HG02571 (cell line): ENCODE results near the gene ASS1.

Experiments
- ATAC-seq: cut with Tn5 transposase; IDR thresholded peaks from one replicate; pipeline ENCODE4 v1.9.1; 2021; ENCODE audit warnings: mild to moderate bottlenecking, moderate library complexity; ENCODE audit not compliant: unreplicated experiment

ASS1 gene

DNA sequence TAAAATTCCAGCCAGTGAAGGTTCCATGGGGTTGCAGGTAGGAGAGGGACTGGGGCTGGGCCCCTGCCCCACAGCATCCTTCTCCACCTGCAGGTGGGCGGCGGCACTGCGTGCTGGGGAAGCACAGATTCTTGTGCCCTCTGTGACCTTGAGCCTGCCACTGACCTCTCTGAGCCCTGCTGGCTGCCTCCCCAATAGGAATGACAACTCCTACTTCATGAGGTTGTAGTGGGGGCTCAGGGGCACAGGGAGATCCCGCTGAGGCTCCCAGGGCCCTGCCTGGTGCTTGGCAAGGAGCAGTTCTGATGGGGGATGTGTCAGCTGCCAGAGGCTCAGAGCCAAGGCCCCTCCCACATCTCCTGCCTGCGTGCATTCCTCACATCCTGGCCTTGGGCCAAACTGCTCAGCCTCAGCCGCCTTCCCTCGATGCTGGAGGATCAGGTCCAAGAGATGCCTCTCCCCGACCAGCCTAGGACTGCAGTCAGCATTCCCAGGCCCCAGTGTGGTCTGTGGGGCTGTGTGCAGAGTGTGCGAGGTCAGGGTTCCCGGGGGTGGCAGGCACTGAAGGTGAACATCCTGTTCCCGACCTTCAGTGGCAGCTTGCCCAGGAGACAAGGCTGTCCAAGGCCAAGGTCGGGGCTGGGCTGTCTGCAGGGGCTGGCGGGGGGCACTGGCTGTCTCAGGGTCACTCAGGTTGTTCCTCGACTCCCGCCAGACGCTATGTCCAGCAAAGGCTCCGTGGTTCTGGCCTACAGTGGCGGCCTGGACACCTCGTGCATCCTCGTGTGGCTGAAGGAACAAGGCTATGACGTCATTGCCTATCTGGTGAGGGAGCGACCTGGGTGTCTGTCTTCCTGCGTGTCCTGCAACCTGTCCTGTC lies 7.0 kb downstream of the ASS1 start:
- ATAC-seq, result no peak

DNA sequence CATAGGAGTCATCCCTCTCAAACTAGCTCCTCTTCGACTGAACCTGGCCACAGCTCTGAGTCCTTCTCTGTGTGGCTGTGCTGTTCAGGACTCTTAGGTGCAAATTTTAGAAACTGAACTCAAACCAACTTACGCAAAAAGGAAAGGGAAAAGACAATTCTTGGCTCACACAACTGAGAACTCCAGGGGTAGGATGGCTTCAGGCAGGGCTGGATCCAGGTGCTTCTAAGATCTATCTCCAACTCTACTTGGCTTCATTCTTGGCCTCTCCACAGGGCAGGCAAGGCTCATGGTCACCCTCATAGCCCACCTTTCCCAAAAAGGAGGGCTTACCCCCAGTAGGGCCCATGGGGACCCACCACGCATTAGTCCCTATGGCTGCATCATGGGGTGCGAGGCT lies 8.1 kb downstream of the ASS1 start:
- ATAC-seq, result no peak

DNA sequence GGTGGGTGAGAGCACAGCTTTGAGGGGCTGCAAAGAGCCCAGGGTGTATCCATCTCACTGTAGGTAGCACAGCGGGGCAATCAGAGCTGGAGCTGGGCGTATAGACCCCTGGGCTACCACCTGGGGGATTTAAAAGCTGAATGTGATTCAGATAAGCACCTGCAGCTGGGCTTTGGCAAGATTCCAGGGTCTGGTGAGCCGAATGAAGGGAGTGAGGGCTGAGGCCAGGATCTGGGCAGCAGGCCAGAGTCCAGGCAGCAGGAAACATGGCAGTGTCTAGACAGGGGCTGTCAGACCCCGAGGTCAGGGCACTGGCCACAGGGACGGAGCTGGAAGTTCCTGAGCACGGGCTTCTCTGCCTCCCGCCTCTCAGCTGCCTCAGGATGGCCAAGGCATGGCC lies 8.7 kb downstream of the ASS1 start:
- no peak for ATAC-seq

DNA sequence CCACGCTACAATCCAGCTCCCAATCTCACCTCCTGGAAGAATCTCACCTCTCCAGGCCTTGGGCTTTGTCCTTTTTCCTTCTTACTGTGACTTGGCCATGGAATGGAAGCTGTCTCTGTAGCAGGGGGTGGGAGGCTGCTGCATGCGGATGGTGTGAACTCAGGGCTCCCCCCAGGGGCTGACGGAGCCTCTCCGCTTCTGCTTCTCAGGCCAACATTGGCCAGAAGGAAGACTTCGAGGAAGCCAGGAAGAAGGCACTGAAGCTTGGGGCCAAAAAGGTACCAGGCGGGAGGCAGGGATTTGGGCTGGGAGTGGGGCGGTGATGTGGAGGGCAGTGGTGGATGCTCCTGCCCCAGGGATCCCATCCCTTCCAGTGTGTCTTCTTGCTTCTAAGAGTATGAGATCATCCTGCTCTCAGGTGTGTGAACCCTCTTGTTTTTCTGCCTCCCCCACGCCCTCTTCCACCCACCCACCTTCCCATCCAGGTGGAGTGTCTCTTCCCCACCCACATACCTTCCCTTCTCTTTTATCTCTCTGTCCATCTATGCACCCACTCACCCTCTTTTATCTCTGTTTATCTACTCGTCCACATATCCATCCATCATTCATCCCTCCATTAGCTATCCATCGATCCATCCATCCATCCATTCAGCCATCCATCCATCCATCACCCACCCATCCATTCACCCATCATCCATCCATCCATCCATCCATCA lies 9.5 kb downstream of the ASS1 start:
- ATAC-seq, result no peak

DNA sequence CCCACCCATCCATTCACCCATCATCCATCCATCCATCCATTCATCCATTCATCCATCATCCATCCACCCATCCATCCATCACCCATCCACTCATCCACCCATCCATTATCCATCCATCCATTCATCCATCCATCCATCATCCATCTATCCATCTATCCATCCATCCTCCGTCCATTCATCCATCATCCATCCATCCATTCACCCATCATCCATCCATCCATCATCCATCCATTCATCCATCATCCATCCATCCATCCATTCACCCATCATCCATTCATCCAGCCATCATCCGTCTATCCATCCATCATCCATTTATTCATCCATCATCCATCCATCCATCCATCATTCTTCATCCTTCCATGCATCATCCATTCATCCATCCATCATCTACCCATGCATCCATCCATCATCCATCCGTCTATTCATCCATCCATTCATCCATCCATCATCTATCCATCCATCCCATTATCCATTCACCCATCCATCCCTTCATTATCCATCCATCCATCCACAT lies 10.1 kb downstream of the ASS1 start:
- no peak for ATAC-seq

DNA sequence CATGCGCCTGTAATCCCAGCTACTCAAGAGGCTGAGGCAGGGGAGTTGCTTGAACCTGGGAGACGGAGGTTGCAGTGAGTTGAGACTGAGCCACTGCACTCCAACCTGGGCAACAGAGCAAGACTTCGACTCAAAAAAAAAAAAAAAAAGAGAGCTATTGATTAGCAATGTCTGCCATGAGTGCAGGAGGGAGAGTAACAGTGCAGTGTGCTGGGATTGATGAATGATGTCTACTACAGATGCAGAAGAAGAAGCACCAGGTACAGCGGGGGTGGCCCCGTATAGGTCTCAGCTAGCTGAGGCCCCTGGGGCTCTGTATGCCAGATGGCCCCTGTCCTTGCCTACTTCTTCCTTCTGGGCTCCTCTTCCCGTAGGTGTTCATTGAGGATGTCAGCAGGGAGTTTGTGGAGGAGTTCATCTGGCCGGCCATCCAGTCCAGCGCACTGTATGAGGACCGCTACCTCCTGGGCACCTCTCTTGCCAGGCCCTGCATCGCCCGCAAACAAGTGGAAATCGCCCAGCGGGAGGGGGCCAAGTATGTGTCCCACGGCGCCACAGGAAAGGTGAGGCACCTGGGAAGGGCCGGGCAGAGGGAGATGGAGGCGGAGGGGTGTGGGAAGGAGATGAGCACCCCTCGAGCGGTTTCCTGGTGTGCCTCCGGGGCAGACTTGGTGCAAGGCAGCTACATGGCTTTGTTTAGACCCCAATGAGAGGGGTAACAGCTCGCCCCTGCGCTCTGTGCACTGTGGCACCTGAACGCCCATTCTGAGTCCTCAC lies 13.5 kb downstream of the ASS1 start:
- ATAC-seq, result no peak

DNA sequence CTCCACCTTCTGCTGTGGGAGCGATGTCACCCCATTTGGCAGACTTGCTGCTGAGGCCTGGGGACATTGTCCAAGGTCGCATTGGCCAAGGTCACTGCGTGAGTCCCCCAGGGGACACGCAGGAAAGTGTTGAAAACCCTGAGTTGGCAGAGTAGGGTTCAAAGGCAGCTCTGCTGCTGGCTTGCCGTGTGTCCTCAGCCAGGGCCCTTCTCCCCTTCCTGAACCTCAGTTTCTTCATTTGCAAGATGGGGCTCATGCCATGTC lies 14.0 kb downstream of the ASS1 start:
- no peak for ATAC-seq

DNA sequence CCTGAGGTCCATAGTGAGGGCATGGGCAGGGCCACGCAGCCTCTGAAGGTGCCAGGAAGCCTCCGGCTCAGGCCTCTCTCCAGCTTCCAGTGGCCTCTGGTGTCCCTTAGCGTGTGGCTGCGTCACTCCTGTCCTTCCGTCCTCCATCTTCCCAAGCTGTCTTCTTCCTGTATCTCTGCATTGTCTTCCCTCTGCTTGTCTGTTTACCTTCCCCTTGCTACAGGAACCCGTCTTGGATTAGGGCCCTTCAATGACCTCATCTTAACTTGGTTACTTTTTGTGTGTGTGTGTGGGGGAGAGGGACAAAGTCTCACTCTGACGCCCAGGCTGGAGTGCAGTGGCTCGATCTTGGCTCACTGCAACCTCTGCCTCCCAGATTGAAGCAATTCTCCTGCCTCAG lies 14.4 kb downstream of the ASS1 start:
- ATAC-seq, result no peak

DNA sequence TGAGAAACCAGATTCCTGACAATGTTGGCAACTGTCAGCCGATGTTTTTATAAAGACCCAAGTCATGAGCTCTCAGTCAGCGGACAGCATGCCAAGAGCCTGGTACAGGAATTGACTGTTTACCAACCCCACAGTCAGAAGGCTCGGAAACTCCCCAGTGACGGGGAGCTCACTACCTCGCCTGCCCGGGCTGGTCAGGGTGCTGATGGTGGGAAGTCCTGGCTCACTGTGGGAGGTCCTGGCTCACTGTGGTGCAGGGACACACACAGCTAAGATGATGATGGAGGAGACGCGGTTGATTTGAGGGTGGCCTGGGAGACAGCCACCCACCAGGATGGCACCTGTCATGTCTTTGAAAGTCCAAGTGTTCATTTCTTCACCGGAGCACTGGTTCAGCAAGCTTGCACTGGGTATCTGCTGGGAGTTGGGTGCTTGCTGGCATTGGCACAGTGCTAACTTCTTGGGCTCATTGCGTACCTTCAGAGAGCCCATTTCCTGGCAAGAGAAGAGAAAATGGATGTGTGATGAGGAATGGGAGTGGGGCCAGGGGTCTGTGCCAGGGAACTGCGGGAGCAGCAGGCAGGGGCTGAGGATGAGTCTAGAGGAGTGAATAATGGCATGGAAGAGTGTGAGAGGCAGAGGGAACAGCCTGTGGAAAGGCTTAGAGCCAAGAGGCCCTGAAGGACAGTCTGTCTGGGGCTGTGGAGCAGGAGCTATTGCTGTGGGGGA lies 15.3 kb downstream of the ASS1 start:
- ATAC-seq, result no peak

DNA sequence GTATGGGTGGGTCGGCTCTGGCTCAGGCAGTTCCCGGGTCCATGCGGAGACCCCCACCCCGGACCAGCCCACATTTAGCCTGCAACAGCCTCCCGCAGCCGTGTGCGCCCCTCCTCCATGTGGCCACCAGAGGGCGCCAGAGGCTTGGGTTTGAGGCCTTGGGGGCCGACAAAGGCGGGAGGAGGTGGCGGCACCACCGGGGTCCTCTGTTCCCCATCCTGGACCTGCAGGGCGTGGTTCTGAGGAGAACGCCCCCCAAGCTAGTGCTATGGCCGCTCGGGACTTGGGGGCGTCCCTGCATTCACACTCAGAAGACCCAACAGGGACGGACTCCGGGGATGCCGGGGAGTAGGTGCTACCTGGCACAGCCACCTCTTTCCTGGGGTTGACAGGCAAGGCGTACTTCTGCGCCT lies 16.5 kb downstream of the ASS1 start:
- no peak for ATAC-seq

DNA sequence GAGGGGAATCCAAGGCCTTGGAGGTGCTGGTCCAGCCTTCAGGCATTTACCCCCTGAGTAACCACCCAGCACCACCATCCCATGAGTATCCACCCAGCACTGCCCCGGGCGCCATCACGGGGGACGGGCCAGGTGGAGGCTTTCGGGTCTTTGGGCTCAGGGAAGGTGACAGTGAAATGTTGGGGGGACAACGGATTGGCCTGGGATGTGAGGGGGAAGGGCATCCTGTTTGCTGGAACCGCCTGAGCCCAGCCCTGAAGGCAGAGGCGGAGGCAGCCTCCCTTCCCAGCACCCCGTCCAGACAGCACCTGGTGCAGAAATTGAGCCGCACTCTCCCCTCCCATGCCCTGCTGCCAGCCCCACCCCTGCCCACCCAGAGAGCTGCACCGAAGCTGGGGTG lies 17.0 kb downstream of the ASS1 start:
- ATAC-seq, result no peak

DNA sequence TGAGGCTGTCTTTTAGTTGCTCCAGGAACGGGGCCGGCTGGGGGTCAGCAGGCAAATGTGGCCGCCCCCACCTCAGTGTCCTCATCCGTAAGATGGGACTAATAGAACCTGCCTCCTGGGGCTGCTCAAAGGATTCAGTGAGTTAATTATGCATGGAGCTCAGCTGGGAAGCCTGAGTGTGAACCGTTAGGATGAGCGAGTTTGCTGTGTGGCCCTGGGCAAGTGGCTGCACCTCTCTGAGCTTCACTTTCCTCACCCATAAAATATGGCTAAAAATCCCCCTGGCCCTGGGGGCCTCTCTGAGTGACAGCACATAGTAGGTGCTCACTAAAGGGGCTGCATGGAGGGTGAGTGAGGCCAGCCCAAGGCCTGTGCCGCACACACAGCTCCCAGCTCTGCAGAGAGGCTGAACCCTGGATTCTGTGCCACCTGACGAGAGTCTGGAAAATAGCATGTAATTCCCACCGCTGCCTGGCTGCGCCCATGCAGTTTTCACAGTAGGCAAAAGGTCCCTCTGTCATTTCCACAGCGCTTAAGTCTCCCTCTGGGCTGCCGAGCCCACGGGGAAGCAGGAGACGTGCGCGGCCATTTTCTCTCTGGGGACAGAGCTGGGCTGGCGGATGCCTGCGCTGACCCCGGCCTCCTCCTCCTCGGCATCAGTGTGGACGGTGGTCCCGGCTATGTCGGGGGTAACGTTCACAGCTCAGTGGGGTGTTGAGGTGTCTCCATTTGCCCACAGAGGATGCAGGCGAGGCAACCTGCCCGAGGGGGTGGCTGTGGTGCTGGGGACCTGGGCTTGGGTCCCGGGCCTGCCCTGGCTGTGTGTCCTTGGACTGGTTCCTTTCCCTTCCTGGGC lies 18.2 kb downstream of the ASS1 start:
- no peak for ATAC-seq

DNA sequence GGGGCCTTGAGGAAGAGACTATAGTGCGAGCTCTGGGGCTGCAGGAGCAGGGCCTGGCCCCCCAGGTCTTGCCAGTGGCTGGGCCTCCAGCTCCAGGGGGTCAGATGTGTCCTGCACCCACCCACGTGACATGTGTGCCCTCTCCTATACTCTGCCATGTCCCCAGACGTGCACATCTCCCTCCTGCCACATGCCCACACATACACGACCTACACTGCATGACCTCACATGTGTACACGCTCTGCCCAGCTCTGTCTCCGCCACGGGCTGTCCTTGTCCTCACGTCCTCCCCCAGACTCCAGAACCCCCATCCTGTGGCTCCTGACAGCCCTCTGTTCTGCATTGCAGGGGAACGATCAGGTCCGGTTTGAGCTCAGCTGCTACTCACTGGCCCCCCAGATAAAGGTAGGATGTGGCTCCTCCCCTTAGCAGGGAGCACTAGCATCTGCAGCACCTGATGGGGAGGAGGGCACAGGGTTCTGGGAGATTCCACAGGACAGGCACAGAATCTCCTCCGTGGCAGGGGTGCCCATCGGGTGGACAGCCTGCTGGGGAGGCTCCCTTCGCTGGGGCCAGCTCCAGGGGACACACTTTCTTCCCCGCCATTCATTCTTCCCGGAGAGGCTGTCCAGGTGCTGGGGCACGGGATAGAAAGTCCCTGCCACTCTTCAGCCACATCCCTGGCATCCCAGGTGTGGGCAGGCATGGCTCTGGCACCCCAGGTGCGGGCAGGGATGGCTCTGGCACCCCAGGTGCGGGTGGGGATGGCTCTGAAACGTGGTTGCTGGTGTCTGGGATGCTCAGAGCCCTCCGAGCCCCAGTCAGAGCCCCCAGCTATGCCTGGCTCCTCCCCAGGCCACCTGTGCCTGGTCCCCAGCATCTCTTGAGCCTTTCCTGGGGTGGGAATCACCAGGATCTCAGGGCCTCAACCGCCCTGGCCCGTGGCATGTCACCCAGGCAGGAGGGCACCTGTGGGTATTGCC lies 19.3 kb downstream of the ASS1 start:
- ATAC-seq, result no peak

DNA sequence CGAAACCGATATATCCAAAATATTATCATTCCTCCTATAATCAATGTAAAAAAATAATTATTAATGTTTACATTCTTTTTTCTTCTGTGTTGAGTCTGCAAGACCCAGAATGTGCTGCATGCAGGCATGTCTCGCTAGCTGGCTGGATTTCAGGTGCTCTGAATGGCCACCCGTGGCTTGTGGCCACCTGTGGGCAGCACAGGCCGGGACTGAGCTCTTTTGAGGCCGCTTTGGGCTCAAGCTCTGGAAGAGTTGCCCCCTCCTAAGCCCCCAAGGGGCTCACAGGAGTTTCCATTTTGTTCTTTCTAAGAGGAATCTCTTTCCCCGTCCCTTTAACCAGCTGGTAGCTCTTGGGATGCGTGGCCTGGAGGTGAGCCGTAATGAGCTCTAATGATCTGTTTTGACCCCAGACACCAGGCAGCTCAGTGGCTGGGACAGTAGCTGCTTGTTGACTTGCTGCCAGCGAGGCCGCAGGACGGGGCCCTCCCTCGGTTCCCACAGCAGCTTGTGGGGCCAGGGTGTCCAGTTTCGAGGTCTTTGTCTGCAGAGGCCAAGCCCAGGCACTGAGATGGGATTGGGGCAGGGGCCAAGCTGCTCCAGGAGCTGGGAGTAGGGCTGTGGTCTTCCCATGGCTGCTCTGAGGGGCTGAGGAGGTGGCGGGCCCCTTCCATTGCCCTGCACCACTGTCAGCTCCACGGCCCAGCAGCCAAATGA lies 20.8 kb downstream of the ASS1 start:
- no peak for ATAC-seq

DNA sequence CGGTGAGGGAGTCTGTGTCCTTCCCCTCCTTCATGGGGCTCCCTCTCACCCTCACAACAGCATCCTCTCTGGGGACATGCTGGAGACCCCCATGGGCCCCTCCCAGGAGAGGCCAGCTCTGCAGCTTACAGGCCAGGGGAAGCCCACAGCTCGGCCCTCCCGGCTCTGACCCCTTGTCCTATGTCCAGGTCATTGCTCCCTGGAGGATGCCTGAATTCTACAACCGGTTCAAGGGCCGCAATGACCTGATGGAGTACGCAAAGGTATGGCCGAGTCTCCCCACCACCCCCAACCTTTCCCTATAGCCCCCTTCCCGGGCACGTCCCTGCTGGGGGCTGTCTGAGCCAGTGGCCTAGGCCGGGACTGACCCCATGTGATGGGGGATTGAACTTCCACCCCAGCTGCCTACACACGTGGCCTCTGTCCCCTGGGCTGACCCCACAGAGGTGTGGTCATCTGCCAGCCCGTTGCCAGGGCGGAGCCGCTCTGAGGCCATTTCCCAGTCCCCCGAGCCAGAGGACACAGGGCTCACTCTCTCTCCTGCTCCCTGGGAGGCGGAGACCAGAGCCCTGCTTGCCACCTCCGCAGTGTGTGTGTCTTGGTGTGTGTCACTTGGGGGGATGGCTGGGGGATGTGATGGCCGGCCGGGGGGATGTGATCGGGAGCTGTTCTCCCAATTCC lies 21.9 kb downstream of the ASS1 start:
- ATAC-seq, result no peak

DNA sequence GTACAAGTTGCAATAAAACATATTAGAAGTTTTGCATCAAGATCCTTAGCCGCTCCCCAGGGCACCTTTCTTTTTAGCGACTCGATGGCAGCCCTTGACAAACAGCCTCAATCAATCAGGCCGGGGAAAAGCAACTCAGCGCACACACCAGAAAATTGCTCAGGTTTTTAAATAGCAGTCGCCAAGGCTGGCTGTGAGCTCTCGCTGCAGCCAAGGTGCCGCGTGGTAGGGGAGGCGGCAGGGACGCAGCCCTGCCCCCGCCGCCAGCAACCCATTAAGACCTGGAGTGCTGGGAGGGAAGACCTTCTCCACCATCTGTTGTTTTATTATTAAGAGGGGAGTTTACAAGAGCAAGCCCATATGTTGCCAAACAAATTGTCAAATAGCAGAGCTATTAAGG lies 22.6 kb downstream of the ASS1 start:
- ATAC-seq, result no peak

DNA sequence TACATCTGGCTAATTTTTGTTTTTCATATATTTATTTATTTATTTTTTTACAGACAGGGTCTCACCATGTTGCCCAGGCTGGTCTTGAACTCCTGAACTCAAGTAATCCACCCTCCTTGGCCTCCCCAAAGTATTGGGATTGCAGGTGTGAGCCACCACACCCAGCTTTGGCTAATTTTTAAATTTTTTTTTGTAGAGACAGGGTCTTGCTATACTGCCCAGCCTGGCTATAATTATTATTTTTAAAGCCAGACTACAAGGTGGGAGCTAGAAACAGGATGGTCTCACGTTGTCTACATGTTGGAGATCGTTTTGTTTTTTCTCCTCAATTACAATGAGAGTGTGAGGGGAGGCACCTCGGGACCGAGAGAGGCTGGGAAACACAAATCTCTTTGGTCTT lies 23.8 kb downstream of the ASS1 start:
- ATAC-seq, result no peak

DNA sequence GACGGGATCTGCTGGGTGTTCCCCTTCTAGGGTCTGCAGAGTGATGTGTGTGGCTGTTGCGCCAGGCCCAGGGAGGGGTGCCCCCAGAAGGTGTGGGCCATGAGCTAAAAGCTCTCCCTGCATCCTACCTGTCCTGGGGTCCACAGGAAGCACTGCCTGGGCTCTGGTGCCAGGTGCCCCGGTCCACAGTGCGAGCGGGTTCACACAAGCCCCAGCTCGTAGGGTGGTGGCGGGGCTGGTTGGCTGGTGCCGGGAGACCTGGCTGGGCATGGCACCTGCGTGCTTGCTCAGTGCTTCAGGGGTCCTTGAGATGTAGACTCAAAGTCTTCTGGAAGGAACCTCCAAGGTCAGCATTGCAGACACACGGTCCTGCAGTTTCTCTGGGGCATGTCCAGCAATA lies 25.5 kb downstream of the ASS1 start:
- no peak for ATAC-seq
